Activated T-helper 2 cell treated with anti-CD3 and anti-CD28 coated beads, Interferon-gamma antibody, Interleukin-2, Interleukin-4, amounts not matched to agents 10 μg/mL and 5 μg/mL and 100 μg/mL, durations not matched to agents 14 hours and 24 hours and 36 hours (primary cell): ENCODE results near the gene PPFIBP1. TPM values are rescaled to one million over a fixed set of nuclear protein-coding genes. Genes with fewer than 3 reads are reported as not detected.

Experiments
- DNase-seq: peaks from one replicate; pipeline ENCODE4 v3.0.0; 2021; ENCODE audit warnings: low spot score
- H3K27ac Mint-ChIP-seq: one replicate; pipeline ENCODE4 v1.8.0; 2021; ENCODE audit warnings: mixed read lengths
- H3K27me3 Mint-ChIP-seq: one replicate; pipeline ENCODE4 v1.8.0; 2021; ENCODE audit warnings: low read depth, mixed read lengths
- H3K36me3 Mint-ChIP-seq: one replicate; pipeline ENCODE4 v1.8.0; 2021; ENCODE audit warnings: low read depth, mixed read lengths
- H3K4me1 Mint-ChIP-seq: one replicate; pipeline ENCODE4 v1.8.0; 2021; ENCODE audit warnings: low read depth, mixed read lengths
- H3K4me3 Mint-ChIP-seq: one replicate; pipeline ENCODE4 v1.8.0; 2021; ENCODE audit warnings: low read depth, mild to moderate bottlenecking, moderate library complexity, mixed read lengths
- H3K9me3 Mint-ChIP-seq: one replicate; pipeline ENCODE4 v1.8.0; 2021; ENCODE audit warnings: mixed read lengths
- intact Hi-C: fragments of 100-400 bp; cut with micrococcal nuclease; formaldehyde crosslinking; loops from one replicate; pipeline ENCODE4 v1.15.1; 2023
- total RNA-seq: library from RNA; stranded (reverse); gene quantifications from 2 replicates; pipeline ENCODE4 v1.2.3, GENCODE V29; 2022

PPFIBP1 gene
- total RNA-seq, 1 donor from 2014 or later, result 74.1 TPM

- Mint-ChIP-seq H3K4me1 (peaks cover 32% of the 10 kb centered on the region), H3K4me3 (no peak overlapping the region), H3K36me3 (no peaks in the 10 kb centered on the region), H3K27ac (no peak overlapping the region), H3K27me3 (peaks cover 44% of the 10 kb centered on the region), H3K9me3 (no peaks in the 10 kb centered on the region)
- no peak for DNase-seq
- intact Hi-C loops, result no loop called here
These were observed 26.6 kb downstream of the PPFIBP1 start for GRCh38 chr12:27550653-27550975.

GRCh38 chr12:27551172-27551840 lies 27.3 kb downstream of the PPFIBP1 start:
- no peak for DNase-seq
- Mint-ChIP-seq H3K4me3 (no peak overlapping the region), H3K9me3 (no peaks in the 10 kb centered on the region), H3K27ac (no peak overlapping the region), H3K4me1 (peaks cover 38% of the 10 kb centered on the region), H3K36me3 (no peaks in the 10 kb centered on the region), H3K27me3 (peaks cover 46% of the 10 kb centered on the region)
- intact Hi-C loops, result no loop called here

DNA sequence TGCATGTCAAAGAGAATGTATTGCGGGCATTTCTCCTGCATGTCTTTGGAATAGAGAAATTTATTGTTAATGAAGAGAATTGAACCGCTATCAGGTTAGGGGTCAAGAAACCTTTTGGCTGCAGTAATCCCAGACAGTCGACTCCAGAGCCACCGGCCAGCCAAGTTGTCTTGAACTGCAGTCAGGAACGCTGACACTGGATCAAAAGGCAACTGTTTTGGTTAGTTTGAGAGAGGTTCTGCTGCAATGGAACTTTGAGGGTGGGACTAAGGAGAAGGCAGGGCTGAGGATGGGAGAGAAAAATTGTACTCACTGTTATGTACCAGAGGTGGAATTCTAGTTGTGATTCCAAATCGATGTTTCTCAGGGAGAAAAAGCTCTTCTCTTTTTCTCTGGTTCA lies 28.2 kb downstream of the PPFIBP1 start:
- Mint-ChIP-seq H3K36me3 (no peaks in the 10 kb centered on the region), H3K9me3 (no peaks in the 10 kb centered on the region), H3K27ac (no peak overlapping the region), H3K4me3 (no peak overlapping the region), H3K4me1 (peaks cover 42% of the 10 kb centered on the region), H3K27me3 (peaks cover 51% of the 10 kb centered on the region)
- no peak for DNase-seq
- intact Hi-C loops, result no loop called here

GRCh38 chr12:27552886-27553560 lies 29.0 kb downstream of the PPFIBP1 start:
- intact Hi-C loops, result no loop called here
- Mint-ChIP-seq H3K4me3 (no peak overlapping the region), H3K27me3 (peaks cover 54% of the 10 kb centered on the region), H3K9me3 (no peaks in the 10 kb centered on the region), H3K36me3 (no peaks in the 10 kb centered on the region), H3K27ac (no peak overlapping the region), H3K4me1 (peaks cover 42% of the 10 kb centered on the region)
- no peak for DNase-seq

- peaks cover 33% of the 10 kb centered on the region for H3K4me1 Mint-ChIP-seq
- intact Hi-C loops, result no loop called here
- H3K36me3 Mint-ChIP-seq, result no peaks in the 10 kb centered on the region
- H3K9me3 Mint-ChIP-seq, result no peaks in the 10 kb centered on the region
- DNase-seq, result no peak
- H3K27ac Mint-ChIP-seq, result no peak overlapping the region
- no peak overlapping the region for H3K4me3 Mint-ChIP-seq
- H3K27me3 Mint-ChIP-seq, result peaks cover 58% of the 10 kb centered on the region
These were observed 29.9 kb downstream of the PPFIBP1 start for GRCh38 chr12:27553941-27554340.

GRCh38 chr12:27554421-27555186 lies 30.6 kb downstream of the PPFIBP1 start:
- intact Hi-C loops, result no loop called here
- peaks cover 53% of the 10 kb centered on the region for H3K27me3 Mint-ChIP-seq

GRCh38 chr12:27555361-27555760 lies 31.4 kb downstream of the PPFIBP1 start:
- Mint-ChIP-seq H3K36me3 (no peaks in the 10 kb centered on the region), H3K9me3 (no peaks in the 10 kb centered on the region), H3K4me3 (no peak overlapping the region), H3K27me3 (peaks cover 58% of the 10 kb centered on the region), H3K4me1 (peaks cover 24% of the 10 kb centered on the region), H3K27ac (no peak overlapping the region)
- intact Hi-C loops, result no loop called here
- no peak for DNase-seq

More at GRCh38 chr12:27554421-27555186, 30.6 kb downstream of the PPFIBP1 start:
- no peak for DNase-seq
- Mint-ChIP-seq H3K27ac (no peak overlapping the region), H3K4me3 (no peak overlapping the region), H3K4me1 (peaks cover 26% of the 10 kb centered on the region), H3K9me3 (no peaks in the 10 kb centered on the region), H3K36me3 (no peaks in the 10 kb centered on the region)

DNA sequence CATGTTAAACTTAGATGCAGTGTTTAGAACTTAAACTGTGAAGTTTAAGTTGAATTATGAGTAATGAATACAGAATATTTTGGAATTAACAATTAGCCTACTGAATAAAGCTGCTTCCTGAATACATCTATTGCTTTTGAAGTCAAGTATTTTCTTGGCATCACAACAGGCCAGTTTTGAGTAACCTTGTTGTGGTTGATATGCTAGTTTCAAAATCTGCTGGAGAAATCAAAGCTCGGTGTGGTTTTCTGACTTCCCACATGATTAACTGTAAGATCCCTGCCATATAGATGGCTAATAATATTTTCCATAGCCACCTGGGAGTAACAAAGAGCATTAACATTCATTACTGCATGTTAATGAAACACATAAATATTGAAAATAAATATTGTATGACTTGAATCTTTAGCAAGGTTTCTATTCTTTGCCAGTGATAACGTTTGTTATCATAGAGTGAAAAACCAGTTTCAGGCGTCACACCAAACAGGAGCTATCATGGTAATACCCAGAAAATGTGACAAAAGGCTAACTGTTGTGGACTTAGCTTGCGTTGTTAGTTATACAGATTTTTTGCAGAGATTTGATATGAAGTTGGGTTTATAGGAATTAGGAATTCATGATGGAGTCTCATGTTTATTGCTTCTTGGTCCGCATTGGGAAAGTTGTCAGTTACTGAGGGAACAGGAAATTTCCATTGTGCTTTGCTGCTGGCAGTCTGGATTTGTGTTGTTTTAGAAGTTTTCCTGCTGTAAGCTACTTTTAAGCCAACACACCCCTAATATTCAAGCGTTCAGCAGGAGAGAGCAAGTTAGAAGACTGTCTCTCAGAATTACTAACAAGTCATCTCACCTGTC lies 32.1 kb downstream of the PPFIBP1 start:
- no peak overlapping the region for H3K27ac Mint-ChIP-seq
- peaks cover 56% of the 10 kb centered on the region for H3K27me3 Mint-ChIP-seq

GRCh38 chr12:27560126-27560525 lies 36.1 kb downstream of the PPFIBP1 start:
- Mint-ChIP-seq H3K27ac (no peak overlapping the region), H3K27me3 (peaks cover 41% of the 10 kb centered on the region), H3K4me3 (no peak overlapping the region), H3K9me3 (no peaks in the 10 kb centered on the region), H3K4me1 (peaks cover 22% of the 10 kb centered on the region), H3K36me3 (no peaks in the 10 kb centered on the region)
- intact Hi-C loops, result no loop called here
- no peak for DNase-seq

More for the DNA sequence above, 32.1 kb downstream of the PPFIBP1 start:
- H3K4me3 Mint-ChIP-seq, result no peak overlapping the region
- no peaks in the 10 kb centered on the region for H3K9me3 Mint-ChIP-seq
- intact Hi-C loops, result loop anchor here (1.0 kb wide), 1 partner anchor 54 kb away; no protein-coding TSS in a partner anchor
- no peaks in the 10 kb centered on the region for H3K36me3 Mint-ChIP-seq
- DNase-seq, result no peak
- H3K4me1 Mint-ChIP-seq, result peaks cover 25% of the 10 kb centered on the region

GRCh38 chr12:27561535-27562350 lies 37.7 kb downstream of the PPFIBP1 start:
- peaks cover 10% of the 10 kb centered on the region for H3K4me1 Mint-ChIP-seq
- intact Hi-C loops, result no loop called here
- no peaks in the 10 kb centered on the region for H3K9me3 Mint-ChIP-seq
- H3K36me3 Mint-ChIP-seq, result no peaks in the 10 kb centered on the region
- H3K27ac Mint-ChIP-seq, result no peak overlapping the region
- H3K27me3 Mint-ChIP-seq, result peaks cover 42% of the 10 kb centered on the region
- no peak for DNase-seq
- H3K4me3 Mint-ChIP-seq, result no peak overlapping the region

DNA sequence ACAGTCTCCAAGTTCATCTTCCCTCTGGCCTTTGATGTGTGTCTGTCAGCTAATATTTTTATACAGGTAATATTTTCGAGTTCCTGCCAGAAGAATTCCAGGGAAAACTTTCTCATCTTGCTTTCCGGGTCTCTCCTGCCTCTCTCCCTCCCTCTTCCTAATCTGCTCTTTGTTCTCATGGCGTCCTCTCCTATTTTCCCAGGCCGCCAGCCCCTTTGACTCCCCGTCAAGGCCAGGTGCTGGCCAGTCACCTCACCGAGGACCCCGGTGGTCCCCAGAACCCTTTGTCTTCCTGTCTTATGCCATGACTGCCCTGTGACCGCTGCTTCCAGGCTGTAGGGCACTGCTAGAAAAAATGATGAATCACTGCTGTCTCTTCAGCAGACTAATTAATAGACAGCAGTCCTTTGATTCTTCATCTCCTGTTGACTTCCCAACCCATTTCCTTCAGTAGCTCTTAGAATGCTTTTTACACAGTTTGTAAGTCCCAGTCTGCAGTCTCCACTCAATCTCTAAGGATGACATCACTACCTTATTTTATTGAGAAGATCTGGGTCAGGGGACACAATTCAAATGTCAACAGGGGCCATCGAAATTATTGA lies 40.7 kb downstream of the PPFIBP1 start:
- H3K4me3 Mint-ChIP-seq, result no peak overlapping the region
- no peaks in the 10 kb centered on the region for H3K36me3 Mint-ChIP-seq
- intact Hi-C loops, result no loop called here
- no peak for DNase-seq
- peaks cover 11% of the 10 kb centered on the region for H3K4me1 Mint-ChIP-seq
- no peaks in the 10 kb centered on the region for H3K9me3 Mint-ChIP-seq
- no peak overlapping the region for H3K27ac Mint-ChIP-seq
- peaks cover 47% of the 10 kb centered on the region for H3K27me3 Mint-ChIP-seq
